HG03571 (cell line): ENCODE results near the gene VWA3A.

Experiments used
- ATAC-seq: cut with Tn5 transposase; IDR thresholded peaks from one replicate; pipeline ENCODE4 v1.9.1; 2021; ENCODE audit not compliant: unreplicated experiment

Gene VWA3A

DNA sequence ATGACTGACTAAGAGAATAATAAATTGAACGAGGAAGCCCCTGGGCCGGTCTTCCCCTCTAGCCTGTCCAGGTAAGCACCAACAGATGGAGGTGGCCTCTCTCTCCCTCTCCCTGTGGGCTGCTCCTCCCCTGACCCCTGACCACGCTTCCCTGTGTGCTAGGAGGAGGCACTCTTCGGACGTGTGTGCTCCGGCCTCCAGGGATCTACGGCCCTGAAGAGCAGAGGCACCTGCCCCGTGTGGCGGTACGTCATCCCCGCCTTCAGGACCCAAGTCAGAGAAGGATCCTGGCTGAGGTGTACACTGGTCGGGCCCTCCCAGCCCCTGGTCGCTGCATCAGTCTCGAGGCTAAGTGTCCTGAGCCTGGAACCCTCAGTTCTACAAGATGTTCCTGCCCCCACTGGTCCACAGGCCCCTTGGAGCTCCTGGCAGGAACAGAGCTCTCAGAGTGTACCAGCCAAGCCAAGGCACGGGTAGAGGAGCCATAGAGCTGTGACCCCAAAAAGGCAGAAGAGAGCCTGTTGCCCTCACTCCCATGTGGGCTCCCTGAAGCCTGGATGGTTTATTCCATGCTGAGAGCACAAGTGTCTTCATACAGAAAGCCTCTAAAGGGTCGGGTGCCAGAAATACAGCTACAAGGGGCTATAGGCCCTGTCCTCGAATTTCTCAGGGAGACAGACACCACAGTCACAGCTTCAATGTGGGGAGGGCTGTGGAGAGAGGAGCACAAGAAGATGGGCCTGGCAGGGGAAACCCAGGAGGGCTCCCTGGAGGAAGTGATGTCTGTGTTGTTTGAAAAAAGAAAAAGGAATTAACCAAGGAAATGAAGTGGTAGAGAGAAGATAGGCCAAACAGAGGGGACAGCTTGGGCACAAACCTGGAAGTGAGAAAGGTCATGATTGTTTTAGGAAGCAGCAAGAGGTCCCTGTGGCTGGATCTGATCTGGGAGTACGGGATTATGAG lies 85.9 kb downstream of the VWA3A start:
- ATAC-seq: no peak

DNA sequence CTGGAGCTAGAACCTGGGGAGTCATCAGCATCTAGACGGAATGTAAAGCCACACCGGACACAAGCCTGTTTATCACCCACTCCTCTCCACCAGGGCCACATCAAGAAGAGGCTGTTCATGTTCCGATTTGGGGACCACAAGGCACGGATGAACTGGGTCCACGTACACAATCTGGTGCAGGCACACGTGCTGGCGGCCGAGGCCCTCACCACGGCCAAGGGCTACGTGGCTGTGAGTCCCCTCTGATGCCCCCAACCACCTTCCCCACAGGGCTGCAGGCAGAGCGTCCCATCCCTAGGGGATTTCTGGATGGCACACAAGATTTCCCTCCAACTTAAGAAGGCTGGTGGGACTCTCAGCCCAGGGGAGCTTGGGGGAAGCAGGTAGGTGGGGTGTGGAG lies 89.1 kb downstream of the VWA3A start:
- no peak for ATAC-seq

DNA sequence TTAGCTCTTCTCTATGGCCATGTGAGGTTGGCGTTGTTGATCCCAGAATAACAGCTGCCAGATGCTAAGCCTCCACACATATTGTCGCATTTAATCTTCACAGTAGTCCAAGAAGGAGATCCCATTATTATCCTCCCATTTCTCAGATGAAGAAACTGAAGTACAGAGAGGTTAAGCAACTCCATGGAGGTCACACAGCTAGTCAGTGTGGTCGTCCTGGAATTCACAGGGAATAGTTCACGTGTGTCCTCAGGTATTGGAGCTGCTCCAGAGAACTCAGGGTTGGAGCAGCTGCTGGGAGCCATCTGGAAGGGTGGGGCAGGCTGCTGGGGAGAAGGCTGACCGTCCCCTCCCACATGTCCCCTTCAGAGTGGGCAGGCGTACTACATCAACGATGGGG lies 89.5 kb downstream of the VWA3A start:
- ATAC-seq: no peak

DNA sequence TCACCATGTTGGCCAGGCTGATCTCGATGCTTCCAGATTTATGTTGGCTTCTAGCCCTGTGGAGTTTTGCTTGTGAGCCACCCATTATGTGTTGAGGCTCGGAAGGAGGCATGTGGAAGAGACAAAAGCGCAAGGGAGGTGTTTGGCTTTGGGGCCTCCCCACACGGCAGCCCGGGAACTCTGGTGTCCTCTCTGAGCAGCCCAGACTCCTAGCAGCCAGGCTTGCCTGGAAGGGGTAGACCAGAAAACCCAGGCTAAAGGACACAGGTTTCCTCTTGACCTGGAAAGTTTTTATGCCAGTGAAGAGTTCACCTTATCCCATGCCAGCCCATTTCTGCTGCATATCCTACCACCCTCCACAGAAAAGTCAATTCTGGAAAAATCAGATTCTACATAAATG lies 91.0 kb downstream of the VWA3A start:
- ATAC-seq: no peak

DNA sequence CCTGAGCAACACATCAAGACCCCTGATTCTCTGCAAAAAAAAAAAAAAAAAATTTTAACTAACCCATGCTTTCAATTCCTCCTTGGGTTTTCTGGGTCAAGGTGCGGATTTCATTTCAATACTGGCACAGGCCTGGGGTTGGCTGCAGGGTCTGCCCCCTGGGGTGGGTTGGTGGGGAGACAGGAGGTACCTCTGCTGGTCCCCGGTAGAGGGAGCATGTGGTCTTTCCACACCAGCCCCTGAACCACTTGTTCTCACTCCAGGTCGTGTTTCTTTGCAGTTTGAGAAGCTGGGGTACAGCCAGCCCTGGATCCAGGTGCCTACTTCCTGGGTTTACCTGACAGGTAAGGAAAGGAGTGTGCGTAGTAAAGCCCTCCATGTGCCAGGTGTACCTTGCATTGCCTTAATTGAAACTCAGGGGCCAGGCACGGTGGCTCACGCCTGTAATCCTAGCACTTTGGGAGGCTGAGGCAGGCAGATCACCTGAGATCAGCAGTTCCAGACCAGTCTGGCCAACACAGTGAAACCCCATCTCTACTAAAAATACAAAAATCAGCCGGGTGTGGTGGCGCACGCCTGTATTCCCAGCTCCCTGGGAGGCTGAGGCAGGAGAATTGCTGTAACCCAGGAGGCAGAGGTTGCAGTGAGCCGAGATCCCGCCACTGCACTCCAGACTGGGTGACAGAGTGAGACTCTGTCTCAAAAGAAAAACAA lies 91.7 kb downstream of the VWA3A start:
- ATAC-seq: no peak

DNA sequence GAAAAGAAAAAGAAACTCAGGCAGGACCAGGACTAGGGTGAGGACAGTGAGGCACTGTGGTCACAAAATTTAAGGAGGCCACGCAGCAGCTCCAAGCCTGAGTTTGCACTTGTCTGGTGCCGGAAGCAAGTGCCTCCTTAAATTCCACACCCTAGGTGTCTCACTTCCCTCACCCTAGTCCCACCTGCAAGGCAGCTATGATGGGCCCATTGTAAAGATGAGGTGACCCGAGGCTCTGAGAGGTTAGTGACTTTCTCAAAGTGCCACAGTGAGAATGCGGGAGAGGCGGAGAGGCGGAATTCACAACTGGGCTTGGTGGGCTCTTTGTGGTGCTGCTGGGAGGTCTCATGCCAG lies 92.3 kb downstream of the VWA3A start:
- no peak for ATAC-seq

DNA sequence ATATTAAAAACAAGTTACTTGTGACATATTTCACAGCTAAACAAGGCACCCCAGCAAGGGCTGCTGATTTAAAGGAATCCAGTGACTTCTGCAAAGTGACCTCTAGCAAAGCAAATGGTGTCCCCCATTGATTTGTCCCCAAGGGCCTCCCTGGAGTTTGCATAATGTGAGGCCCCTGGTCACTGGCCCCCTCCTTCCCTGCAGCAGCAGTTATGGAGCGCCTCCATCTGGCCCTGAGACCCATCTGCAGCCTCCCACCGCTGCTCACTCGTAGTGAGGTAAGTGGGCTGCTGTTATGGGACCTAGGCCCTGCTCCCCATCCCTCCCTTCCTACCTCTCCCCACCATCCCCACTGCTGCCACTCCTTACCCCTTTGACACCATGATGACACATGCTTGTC lies 94.2 kb downstream of the VWA3A start:
- ATAC-seq: no peak

DNA sequence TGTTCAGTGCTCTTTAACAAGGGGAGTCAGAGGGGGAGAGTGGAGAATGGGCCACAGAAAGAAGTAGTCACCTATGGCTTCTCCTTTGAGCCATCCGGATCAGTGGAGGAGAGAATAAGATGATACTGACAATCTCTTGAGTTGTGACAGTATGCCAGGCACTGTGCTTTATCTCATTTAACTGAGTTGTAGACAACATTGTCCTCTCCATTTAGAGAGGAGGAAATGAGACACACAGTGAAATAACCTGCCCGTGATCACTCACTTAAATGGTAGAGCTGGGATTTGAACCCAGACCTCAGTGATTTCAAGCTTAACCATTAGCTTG lies 95.9 kb downstream of the VWA3A start:
- no peak for ATAC-seq

DNA sequence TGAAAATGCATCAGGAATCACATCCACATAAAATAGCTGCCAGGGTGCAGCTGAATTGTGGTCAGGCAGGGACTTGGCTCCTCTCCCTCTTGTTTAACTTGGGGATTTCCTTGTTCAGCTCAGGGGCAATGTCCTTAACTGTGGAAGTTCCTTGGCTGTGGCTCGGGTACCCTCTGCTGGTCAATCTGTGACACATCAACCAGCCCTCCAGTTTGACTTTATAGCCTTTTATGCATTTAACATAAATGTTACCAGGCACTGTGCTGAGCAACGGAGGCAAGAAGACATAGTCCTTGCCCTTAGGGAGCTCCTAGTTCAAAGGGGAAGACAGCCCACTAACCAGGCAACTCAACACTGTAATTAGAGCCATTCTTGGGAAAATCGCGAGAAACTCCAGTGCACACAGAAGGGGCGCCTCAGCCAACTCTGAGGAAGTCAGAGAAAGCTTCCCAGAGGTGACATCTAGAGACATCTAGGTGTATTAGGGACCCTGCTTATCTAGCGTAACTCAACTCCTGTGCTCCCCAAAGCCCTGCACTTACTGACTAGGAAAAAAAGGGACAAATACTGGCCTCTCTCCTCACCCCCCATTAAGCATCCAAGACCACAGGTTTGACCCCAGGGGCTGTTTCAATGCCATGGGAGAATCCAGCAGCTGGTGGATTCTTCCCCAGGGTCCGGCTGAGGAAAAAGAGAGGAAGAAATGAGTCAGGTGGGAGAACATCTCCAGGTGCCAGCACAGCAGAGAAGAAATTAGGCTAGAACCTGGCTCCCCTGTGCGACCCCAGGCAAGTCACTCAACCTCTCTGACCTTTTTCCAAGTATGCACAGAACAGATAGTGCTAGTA lies 96.5 kb downstream of the VWA3A start:
- ATAC-seq: no peak

DNA sequence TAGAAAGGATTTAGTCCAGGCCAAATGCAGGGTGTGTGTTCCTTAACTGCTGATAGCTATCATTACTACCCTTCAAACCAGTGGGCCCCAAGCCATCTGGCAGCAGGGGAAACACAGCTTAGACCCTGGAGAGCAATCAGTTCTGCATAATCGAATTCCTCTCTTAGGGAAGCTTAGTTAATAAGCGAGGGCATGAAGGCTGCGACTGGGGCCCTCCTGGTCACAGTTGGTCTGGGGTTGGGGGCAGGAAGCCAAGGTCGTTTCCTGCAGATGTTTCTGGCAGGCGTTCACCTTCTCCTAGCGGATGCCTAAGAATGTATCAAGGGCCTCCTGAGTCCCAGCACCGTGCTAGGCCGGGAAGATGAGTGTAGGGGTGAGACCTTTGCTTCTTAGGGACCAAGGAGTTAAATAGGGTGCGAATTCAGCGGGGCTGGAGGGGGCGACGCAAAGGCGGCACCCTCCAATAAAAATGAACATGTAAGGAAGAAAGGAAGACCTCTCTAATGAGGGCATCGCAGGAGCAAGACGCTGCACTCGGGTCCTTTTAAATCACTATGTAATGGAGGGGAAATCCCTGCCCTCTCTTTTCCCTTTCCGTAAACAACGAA lies 97.2 kb downstream of the VWA3A start:
- ATAC-seq: no peak

DNA sequence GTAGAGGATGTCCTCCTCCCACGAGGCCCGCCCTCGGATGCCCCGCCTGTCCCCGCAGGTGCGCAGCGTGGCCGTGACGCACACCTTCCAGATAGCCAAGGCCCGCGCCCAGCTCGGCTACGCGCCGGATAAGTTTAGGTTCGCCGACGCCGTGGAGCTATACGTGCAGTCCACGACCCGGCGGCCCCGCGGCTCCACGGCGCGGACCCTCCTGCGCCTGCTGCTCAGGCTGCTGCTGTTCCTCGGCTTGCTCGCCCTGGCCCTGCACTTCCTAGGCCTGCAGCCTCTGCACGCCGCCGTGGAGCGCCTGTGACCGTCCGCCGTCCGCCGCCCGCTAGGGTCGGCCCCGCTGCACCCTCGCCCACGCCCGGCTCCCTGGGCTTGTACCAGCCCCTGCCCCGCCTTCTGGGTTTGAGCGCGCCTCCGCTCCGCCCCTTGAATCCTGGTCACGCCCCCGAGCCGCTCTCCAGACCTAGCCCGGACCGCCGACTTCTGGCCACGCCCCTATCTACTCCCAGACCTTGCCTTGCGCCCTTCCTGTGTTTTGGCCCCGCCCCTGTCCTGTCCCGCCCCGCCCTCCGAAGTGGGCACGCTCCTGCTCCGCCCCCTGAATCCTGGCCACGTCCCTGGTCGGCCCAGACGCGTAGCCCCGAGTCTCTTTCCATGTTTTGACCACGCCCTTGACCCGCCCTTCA lies 97.9 kb downstream of the VWA3A start:
- ATAC-seq: peak; percentile 52

DNA sequence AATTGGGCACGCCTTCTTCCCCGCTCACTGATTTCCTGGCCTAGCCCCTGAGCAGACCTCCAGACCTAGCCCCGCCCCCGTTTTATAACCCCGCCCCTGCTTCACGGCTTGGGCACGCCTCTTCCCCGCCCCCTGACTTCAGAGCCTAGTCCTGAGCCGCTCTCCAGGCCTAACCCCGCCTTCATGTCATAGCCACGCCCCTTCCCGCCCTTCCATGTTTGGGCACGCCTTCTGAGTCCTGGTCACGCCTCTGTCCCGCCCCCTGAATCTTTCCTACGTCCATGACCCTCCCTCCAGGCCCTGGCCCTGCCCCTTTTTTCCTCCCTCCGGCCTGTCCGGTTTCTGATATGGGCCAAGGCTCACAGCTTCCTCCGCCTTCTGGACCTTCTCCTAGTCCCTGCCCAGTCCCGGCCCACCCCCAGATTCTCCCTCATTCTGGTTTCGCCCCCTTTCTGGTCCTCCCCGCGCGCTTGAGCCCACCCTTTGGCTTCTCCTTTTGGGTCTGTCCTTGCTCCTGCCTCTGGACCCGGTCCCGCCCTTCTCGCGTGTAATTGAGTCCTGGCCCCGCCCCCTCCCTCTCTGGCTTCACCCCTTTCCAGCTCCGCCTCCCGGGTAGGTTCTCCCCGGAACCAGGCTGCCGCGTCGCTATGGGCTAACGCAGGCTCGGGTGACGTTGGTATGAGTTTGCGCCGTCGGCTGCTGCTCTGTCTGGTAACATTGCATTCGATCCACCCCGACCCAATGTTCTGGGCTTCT lies 98.6 kb downstream of the VWA3A start:
- ATAC-seq: peak; percentile 36

DNA sequence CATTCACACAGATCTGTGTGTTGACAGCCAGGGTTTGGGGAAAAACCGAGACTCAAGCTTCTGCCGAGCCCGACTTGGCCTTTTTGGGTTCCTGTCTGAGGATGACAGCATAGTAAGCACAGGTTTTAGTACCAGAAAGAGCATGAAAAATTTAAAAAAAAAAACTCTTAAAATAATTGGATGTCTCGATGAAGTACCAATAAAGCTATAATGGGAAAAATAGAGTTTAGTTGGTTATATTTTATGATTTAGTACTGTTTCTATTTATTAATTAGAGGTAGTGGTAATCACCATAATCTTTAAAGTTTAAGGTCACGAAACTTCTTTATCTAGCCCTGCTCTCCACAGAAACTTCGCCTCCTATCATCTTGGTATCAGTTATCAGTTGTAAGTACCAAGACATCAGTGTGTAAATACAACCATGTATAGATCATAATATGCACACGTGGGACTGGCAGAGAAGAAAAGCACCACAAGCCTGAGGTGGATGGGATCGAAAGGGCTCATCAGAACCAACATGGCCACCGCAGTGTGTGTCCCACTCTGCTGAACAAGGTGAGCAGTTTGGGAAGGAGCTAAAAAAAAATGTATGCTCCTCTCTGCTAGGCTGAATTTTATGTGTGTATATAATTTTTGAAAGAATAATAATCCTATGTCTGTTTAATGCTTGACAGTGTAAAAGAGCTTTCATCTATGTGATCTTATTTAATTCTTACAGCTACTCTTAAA lies 99.4 kb downstream of the VWA3A start:
- no peak for ATAC-seq

DNA sequence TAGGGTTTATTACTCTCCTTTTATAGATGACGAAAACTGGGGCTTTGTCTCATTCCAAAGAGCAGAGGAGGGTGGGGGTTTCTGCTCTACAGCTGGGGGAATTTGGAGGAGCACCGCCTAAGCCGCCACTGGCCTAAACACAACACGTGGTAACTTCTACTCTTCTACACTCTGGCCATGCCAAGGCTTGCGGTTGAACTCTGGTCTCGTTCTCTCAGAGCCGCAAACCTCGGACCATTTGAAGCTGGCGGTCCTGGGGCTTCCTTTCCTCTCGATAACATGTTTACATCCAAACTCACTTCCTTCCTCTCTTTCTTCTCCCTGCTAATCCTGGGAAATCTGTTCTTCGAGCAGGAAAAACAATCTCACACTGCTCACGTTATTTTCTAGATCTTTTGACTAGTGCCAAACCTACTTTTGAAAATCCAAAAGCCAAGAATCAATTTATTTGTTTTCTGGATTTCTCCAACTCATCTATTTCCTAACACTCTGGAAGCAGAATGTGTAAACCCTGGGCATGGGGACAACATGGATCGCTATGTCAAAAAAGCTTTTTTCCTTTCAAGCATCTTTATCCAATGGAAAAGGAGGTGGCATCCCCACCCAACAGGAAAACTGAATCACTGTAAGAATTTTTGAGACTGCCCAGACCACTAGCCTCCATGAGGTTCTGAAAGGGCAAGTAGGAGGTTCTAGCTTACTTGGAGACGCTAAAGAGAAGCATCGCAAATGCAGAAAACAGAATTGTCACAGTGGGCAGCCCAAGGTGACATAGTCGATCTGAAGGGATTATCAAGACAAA lies 100.1 kb downstream of the VWA3A start:
- no peak for ATAC-seq

DNA sequence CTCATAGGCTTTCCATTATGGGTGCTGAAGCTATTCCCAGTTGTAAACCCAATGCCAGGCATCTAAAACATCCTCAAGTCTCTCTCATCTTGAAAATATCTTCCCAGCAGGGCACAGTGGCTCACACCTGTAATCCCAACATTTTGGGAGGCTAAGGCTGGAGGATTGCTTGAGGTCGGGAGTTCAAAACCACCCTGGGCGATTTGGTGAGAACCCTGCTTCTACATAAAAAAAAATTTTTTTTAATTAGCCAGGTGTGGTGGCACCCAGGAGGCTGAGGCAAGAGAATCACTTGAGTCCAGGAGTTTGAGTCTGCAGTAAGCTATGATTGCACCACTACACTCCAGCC lies 100.7 kb downstream of the VWA3A start:
- ATAC-seq: no peak

DNA sequence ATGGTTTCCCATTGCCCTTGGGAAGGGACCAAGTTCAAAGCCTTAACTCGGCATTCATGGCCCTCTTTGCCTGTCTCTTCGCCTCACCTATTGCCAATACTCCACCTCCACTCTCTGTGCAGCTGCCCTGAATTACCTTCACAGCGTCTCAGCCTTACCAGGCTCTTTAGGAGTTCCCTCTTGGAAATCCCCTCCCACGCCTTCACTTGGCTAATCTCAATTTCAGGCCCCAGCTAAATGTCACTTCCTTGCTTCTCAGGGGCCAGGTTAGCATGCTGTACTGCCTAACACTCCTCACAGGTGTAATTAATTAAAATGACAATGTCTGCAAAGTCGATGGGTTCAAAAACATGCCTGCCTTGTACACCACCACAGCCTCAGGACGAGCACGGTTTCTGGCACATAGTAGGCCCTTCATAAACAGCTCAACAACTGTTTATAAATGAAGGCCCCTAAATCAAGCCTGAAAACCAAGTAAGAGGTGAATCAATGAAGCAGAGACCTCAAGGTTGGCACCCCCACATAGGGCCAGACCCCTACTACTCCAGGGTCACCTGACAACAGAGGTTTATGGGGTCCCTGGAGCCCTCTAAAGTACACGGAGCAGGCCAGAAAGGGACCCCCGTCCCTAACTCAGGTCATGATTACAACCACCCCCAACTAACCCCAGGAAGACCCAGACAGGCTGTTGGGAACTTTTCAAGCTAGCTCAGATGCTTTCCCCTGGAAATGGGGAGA lies 102.5 kb downstream of the VWA3A start:
- ATAC-seq: no peak

DNA sequence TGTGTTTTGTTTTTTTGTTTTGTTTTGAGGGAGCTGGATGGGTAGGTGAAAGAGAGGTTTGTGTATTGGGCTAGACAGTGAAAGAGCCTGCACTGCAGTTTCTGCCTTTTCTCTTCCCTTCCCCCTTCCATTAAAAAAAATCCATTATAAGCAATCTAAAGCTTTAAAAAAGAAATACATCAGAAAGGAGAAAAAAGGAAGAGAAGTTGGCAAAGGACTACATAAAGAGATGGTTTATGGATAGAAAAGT lies 103.0 kb downstream of the VWA3A start:
- ATAC-seq: no peak
